HFF-Myc (cell line): ENCODE measurements around the gene WBP2.

ENCODE experiments used
- DNase-seq: peaks from one replicate; pipeline ENCODE4 v3.0.0-alpha.2; 2011; ENCODE audit warnings: low read depth; ENCODE audit errors: extremely low read depth
- H3K4me3 ChIP-seq: replicated peaks from 2 replicates; pipeline ENCODE4 v1.5.1; 2011; ENCODE audit warnings: low read depth, mild to moderate bottlenecking, control low read depth, low read length
- TF ChIP-seq, protein P1 (sequence below): IDR thresholded peaks from 2 replicates; pipeline ENCODE4 v1.5.1; 2012; ENCODE audit warnings: mild to moderate bottlenecking, low read depth, low read length, control low read depth; ENCODE audit errors: missing control alignments

Gene WBP2

DNA sequence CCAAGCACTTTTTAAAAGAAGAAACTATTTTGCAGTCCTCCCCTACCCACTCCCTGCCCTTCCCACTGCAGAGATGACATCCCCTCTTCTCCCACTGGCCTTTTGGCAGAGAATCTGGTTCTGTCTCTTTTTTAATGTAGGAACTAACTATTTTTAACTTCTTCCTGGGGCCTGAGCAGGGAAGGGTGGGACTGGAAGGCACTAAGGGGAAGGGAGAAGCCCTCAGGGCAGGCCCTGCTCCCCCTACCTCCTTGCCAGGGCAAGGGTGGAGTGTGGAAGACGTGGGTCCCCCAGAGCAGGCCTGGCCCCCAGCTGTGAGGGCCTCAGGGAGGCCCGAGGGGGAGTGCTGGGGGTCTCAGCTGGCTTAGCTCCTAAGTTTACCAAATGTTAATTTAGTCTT lies 30.5 kb downstream of the WBP2 start:
- no peak for DNase-seq
- H3K4me3 ChIP-seq, result no peak overlapping the region
- TF ChIP-seq, protein P1, sequence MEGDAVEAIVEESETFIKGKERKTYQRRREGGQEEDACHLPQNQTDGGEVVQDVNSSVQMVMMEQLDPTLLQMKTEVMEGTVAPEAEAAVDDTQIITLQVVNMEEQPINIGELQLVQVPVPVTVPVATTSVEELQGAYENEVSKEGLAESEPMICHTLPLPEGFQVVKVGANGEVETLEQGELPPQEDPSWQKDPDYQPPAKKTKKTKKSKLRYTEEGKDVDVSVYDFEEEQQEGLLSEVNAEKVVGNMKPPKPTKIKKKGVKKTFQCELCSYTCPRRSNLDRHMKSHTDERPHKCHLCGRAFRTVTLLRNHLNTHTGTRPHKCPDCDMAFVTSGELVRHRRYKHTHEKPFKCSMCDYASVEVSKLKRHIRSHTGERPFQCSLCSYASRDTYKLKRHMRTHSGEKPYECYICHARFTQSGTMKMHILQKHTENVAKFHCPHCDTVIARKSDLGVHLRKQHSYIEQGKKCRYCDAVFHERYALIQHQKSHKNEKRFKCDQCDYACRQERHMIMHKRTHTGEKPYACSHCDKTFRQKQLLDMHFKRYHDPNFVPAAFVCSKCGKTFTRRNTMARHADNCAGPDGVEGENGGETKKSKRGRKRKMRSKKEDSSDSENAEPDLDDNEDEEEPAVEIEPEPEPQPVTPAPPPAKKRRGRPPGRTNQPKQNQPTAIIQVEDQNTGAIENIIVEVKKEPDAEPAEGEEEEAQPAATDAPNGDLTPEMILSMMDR, result no peak

DNA sequence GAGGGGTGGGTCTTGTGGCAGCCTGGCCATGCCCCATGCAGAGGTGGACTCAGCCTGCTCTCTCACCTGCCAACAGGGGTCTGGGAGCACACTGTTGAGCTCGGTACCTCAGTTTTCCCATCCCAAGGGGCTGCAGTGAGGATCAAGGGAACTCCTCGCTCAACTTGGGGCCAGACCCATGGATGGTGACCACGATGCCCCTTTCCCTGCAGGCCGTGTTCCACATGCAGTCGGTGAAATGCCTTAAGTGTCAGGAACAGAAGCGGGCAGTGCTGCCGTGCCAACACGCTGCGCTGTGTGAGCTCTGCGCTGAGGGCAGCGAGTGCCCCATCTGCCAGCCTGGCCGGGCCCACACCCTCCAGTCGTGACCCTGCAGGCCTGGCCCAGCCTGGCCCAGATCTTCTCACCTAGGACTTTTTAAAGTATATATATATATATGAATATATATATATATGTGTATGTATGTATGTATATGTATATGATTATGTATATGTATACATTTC lies 31.0 kb downstream of the WBP2 start:
- TF ChIP-seq, protein P1, result no peak
- no peak overlapping the region for H3K4me3 ChIP-seq
- no peak for DNase-seq

DNA sequence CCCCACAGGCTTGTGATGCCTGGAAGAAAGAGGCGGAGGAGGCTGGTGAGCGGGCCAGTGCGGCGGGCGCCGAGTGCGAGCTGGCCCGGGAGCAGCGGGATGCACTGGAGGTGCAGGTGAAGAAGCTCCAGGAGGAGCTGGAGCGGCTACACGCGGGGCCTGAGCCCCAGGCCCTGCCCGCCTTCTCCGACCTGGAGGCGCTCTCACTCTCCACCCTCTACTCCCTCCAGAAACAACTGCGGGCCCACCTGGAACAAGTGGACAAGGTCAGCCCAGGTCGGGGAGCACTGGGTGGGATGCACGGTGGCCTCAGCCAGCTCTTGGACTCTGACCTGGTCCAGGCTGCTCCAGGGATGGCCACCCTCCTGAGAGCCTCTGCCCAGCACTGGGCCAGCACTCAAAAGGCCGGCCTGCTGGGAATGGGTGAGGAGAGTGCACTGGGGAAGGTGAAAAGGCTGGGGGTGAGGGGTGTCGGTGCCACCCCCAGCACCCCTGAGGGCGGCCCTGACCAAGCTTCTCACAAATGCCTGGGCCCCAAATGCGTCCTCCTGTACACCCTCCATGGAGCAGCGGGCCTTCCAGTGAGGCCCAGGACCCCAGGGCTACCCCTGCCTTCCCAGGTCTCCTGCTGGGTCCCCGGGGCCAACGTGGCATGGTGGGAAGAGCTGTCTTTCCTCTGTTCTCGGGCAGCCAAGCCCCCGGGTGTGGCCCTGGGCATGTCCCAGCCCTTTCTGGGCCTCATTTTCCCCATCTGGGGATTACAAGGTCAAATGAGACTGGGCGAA lies 31.7 kb downstream of the WBP2 start:
- no peak overlapping the region for H3K4me3 ChIP-seq
- TF ChIP-seq, protein P1, result no peak
- no peak for DNase-seq

DNA sequence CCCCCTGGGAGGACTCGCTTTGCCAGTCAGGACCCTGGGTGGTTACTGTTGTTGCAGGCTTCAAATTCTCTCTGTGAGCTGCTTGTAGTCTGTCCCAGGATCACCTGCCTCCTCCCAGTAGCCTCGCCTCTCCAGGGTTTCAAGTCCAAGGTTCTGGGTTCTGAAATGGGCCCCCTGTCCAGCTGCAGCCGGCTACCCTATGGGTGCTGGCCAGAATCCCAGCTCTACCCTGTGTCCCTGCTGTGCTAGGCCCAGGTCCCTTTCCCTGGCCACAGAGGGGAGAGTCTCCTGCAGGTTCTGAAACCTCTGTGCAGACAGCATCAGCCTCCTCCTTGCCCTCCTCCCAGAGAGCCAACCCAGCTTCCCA lies 32.4 kb downstream of the WBP2 start:
- no peak overlapping the region for H3K4me3 ChIP-seq
- TF ChIP-seq, protein P1, result no peak
- DNase-seq, result no peak

DNA sequence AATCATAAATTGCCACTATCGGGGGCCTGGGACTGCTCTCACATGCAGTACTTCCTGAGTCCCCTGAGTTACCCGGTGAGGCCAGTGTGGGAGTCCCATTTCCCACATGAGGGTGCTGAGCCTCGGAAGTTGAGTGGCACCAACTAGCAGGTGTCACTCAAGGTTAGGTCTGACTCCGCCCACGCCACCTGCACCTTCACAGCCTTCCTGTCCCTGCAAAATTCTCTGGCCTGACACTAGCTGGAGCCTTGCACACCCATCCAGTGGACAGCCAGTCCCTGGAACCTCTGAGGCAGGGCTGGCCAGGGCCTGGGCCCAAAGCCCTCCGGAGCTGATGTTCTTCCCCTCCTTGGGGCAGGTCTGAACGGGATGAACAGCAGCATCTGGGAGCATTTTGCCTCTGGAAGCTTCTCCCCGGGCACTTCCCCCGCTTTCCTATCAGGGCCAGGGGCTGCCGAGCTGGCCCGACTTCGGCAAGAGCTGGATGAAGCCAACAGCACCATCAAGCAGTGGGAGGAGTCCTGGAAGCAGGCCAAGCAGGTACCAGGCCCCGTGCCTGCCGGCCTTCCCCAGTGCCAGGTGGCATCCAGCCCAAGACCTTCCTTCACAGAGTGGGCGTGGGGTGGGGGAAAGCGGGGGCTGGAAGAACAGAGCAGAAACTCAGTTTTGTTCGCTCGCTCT lies 32.9 kb downstream of the WBP2 start:
- no peak overlapping the region for H3K4me3 ChIP-seq
- DNase-seq, result no peak
- TF ChIP-seq, protein P1, result no peak

DNA sequence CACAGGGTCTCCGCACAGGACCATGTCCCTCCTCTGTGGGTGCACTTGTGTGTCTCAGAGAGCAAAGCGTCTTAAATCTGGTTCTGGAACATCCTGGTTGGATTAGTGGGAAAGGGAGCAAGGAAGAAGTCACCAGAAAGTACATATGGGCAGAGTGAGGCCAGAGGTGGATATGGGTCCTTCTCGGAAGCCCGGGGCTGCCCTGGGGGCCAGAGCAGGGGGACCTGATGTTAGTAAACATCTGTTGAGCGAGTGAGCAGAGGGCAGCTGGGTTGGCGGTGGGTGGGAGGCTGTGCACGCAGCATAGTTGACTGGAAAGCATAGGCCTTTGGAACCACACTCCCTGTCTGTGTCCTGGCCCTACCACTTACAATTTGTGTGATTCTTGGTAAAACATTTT lies 33.6 kb downstream of the WBP2 start:
- TF ChIP-seq, protein P1, result no peak
- no peak overlapping the region for H3K4me3 ChIP-seq
- DNase-seq, result no peak
